ENCODE data around the gene FPR1.

The FPR1 gene

GRCh38 chr19:51703575-51704515, 47.8 kb downstream of the FPR1 start:
- peak; percentile 96 for DNase-seq

DNA sequence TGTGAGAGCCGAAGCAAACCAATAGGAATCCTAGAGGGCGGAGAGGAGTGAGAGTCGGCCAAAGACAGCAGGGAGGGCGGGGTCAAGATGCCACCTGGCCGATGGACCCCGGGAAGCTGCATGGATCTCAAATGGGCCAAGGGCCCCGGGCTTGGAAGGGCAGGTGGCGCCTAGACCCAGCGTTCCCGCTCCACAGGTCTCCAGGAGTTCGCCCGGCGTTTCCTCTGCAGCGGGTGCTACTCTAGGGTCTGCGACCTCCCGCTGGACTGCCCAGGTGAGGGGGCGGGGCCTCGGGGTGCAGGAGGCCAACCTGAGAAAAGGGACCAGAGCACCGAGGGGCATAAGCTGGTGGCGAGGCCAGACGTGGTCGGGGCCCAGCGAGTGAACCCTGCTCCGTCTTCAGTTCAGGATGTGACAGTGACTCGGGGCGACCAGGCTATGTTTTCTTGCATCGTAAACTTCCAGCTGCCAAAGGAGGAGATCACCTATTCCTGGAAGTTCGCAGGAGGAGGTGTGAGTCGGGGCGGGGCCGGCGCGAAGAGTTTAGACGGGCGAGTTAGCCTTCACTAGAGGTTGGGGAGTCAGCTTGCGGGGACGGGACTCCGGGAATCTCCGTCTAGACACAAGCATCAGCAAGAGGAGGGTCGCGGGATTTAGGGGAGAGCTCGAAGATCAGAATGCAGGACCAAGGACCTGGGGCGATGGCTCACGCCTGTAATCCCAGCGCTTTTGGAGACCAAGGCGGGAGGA, 48.7 kb downstream of the FPR1 start:
- no peak for DNase-seq

GRCh38 chr19:51702103-51702824, 49.4 kb downstream of the FPR1 start:
- DNase-seq = no peak

DNA sequence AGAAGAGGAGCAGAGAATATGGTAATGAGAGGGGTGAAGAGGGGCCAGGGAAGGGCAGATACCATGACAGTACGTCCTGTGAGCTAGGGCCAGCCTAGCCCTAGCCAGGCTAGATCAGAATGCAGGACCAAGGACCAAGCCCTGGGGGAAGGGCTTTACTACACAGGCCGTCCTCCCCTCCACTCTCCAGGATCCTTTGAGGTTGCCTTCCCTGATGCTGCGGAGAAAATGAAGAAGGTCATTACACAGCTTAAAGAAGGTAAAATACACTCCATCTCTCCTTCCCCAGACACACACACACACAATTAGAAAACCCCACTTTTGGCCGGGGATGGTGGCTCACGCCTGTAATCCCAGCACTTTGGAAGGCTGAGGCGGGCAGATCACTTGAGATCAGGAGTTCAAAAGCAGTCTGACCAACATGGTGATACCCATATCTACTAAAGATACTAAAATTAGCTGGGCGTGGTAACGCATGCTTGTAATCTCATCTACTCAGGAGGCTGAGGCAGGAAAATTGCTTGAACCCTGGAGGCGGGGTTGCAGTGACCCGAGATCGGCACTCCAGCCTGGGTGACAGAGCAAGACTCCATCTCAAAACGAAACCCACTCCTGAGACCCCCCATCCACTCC, 50.1 kb downstream of the FPR1 start:
- no peak for DNase-seq

GRCh38 chr19:51699170-51699569, 52.5 kb downstream of the FPR1 start:
- DNase-seq = no peak

- no peak for DNase-seq
Observed at GRCh38 chr19:51698296-51698695, 53.4 kb downstream of the FPR1 start.

GRCh38 chr19:51697169-51697776, 54.4 kb downstream of the FPR1 start:
- DNase-seq = no peak

DNA sequence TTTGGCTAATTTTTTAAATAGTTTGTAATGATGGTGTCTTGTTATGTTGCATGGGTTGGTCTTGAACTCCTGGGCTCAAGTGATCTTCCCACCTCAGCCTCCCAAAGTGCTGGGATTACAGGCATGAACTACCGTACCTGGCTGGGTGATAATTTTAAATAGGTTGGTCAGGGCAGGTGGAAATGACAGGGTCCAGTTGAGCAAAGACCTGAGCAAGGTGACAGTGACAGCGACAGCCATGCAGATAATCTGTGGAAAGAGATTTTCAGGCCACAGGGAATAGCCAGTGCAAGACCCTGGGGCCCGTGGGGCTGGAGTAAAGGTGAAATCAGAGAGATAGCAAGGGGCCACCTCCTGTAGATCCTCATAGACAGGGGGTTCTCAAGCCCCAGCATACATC, 55.1 kb downstream of the FPR1 start:
- DNase-seq = no peak

All from NCI-H146 (cell line).